Mesothelial cell of epicardium (in vitro differentiated cells): ENCODE results near the gene TOLLIP. TPM values are rescaled to one million over a fixed set of nuclear protein-coding genes. Genes with fewer than 3 reads are reported as not detected.

Experiments
- DNase-seq, 2 experiments: peaks; one replicate each; pipeline ENCODE4 v3.0.0; 2021; ENCODE audit warnings: low spot score in 2 of 2; ENCODE audit not compliant: unreplicated experiment in 2 of 2
- H3K27ac Mint-ChIP-seq: 2 replicates; pipeline ENCODE4 v1.8.0; 2021; ENCODE audit warnings: mixed read lengths
- H3K27me3 Mint-ChIP-seq: 2 replicates; pipeline ENCODE4 v1.8.0; 2021; ENCODE audit warnings: low read depth, mixed read lengths
- H3K36me3 Mint-ChIP-seq: 2 replicates; pipeline ENCODE4 v1.8.0; 2021; ENCODE audit warnings: mixed read lengths
- H3K4me1 Mint-ChIP-seq: 2 replicates; pipeline ENCODE4 v1.8.0; 2021; ENCODE audit warnings: mixed read lengths
- H3K4me3 Mint-ChIP-seq: 2 replicates; pipeline ENCODE4 v1.8.0; 2021; ENCODE audit warnings: mild to moderate bottlenecking, moderate library complexity, mixed read lengths
- H3K9me3 Mint-ChIP-seq: 2 replicates; pipeline ENCODE4 v1.8.0; 2021; ENCODE audit warnings: mixed read lengths
- total RNA-seq: library from RNA; stranded (reverse); gene quantifications from 3 replicates; pipeline ENCODE4 v1.2.1, GENCODE V29; 2021
- TF ChIP-seq, protein P1 (sequence below): fragments of 200-600 bp; sonication (generic); IDR thresholded peaks from one replicate; pipeline ENCODE4 v1.5.0; 2021; ENCODE audit warnings: antibody characterized with exemption; ENCODE audit not compliant: unreplicated experiment

Gene TOLLIP
- total RNA-seq, 1 donor from 2014 or later: 43.2 TPM

DNA sequence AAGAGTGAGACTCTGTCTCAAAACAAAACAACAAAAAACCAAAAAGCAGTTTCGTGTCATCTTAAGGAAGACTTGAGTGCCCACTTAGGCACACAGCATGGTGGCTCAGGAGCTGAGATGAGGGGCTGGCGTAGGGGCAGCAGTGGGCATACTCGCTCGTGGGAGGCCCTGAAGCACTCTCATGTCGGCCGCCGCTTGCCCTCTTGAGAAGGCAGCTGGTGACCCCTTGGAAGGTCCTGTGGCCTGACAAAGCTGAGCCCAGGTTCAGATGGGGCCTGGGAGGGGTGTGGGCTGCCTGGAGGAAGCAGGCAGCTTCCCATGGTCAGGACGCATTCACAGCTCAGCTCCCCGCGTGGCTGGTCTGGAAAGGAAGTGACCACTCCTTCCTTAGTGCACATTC lies 71.6 kb downstream of the TOLLIP start:
- TF ChIP-seq, protein P1, sequence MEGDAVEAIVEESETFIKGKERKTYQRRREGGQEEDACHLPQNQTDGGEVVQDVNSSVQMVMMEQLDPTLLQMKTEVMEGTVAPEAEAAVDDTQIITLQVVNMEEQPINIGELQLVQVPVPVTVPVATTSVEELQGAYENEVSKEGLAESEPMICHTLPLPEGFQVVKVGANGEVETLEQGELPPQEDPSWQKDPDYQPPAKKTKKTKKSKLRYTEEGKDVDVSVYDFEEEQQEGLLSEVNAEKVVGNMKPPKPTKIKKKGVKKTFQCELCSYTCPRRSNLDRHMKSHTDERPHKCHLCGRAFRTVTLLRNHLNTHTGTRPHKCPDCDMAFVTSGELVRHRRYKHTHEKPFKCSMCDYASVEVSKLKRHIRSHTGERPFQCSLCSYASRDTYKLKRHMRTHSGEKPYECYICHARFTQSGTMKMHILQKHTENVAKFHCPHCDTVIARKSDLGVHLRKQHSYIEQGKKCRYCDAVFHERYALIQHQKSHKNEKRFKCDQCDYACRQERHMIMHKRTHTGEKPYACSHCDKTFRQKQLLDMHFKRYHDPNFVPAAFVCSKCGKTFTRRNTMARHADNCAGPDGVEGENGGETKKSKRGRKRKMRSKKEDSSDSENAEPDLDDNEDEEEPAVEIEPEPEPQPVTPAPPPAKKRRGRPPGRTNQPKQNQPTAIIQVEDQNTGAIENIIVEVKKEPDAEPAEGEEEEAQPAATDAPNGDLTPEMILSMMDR: no peak
- DNase-seq: no peak
- Mint-ChIP-seq H3K4me3 (no peak overlapping the region), H3K9me3 (peaks cover 11% of the 10 kb centered on the region), H3K36me3 (no peaks in the 10 kb centered on the region), H3K27ac (no peak overlapping the region), H3K4me1 (no peaks in the 10 kb centered on the region), H3K27me3 (no peaks in the 10 kb centered on the region)

DNA sequence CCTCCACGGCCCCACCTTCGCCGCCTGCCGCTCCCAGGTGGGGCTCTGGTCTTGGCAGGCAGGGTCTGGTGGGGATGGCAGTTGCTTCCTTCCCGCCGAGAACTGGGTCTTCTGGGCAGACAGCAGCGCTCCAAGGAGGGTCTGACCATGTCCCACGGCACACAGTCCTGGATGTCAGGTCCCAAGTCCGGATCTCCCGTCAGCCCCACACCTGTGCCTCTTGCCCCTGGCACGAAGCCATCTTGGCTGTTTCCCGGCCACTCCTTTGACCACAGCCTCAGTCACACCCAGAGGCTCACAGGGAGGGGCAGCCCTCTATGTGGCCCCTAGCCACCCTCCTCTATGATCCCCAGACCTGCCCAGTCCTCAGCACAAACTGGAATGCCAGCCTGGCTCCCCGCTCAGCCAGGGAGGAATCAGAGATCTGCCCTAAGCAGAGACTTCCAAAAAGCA lies 72.3 kb downstream of the TOLLIP start:
- no peak for DNase-seq
- no peak overlapping the region for H3K27ac Mint-ChIP-seq

DNA sequence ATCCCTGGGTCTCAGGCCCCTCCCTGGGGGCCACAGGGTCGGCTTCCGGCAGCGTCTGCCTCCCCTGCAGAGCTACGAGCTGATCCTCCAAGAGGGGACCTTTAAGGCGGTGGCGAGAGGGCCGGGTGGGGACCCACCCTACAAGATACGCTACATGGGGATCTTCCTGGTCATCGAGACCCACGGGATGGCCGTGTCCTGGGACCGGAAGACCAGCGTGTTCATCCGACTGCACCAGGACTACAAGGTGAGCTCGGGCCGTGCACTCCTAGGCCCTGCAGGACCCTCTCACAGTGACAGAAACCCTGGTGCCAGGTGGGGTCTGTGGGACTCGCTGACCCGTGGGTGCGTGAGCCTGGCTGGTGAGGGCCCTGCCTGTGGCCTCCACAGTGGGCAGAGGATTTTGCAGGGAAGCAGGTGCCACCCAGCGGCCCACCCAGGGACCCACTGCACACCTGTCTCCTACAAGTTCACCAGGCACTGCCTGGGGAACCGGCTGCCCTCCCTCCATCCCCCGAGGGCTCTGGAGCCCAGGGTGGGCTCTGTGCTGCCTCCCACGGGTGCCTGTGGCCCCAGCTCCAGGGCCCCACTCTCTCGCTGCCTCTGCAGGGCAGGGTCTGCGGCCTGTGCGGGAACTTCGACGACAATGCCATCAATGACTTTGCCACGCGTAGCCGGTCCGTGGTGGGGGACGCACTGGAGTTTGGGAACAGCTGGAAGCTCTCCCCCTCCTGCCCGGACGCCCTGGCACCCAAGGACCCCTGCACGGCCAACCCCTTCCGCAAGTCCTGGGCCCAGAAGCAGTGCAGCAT lies 72.9 kb downstream of the TOLLIP start:
- DNase-seq: no peak
- Mint-ChIP-seq H3K27me3 (no peaks in the 10 kb centered on the region), H3K36me3 (no peaks in the 10 kb centered on the region), H3K9me3 (no peaks in the 10 kb centered on the region), H3K4me1 (no peaks in the 10 kb centered on the region), H3K27ac (no peak overlapping the region), H3K4me3 (no peak overlapping the region)
- TF ChIP-seq, protein P1: no peak

More for the DNA sequence above, 72.3 kb downstream of the TOLLIP start:
- Mint-ChIP-seq H3K9me3 (peaks cover 5% of the 10 kb centered on the region), H3K4me1 (no peaks in the 10 kb centered on the region), H3K4me3 (no peak overlapping the region), H3K27me3 (no peaks in the 10 kb centered on the region), H3K36me3 (no peaks in the 10 kb centered on the region)
- TF ChIP-seq, protein P1: no peak

DNA sequence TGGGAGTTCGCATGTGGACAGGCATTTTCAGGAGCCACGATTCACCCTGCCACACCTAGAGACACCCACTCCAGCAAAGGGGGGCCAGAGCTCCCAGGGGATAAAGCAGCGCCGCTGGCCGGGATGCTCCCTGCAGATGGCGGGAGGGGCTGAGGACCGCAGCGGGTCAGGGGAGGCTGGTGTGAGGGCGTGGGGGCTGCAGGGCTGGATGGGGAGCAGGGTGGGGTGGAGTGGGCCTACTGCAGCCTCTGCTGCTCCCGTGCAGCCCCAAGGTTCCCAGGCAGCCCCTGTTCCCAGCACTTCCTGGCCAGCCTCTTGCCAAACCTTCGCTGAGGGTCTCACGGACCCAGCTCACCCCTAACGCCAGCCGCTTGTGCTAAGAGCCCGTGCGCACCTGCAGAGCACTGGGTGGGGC lies 73.5 kb downstream of the TOLLIP start:
- TF ChIP-seq, protein P1: no peak
- no peaks in the 10 kb centered on the region for H3K9me3 Mint-ChIP-seq
- no peaks in the 10 kb centered on the region for H3K27me3 Mint-ChIP-seq
- no peak overlapping the region for H3K27ac Mint-ChIP-seq
- H3K36me3 Mint-ChIP-seq: no peaks in the 10 kb centered on the region
- H3K4me3 Mint-ChIP-seq: no peak overlapping the region
- no peaks in the 10 kb centered on the region for H3K4me1 Mint-ChIP-seq
- DNase-seq: no peak

DNA sequence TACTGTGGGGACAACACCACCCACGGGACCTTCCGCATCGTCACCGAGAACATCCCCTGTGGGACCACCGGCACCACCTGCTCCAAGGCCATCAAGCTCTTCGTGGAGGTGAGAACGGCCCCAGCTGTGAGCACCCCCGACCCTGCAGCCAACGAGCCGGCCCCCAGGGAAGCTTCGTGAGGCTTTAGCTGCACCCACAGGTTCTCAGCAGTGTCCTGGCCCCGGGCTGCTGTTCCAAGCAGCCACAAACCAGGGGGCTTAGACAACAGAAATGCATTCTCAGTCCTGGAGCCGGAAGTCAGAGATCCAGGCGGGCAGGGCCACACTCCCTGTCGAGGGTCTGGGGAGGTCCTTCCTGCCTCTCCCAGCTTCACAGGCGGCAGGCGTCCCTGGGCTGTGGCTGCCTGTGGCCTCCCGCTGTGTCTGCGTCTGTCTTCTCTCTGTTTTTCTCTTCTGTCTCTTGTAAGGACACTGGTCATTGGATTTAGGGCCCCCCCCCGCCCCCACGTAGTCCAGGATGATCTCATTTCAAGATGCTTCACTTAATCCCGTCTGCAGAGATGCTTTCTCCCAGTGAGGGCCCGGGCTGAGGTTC lies 74.0 kb downstream of the TOLLIP start:
- H3K27me3 Mint-ChIP-seq: peaks cover under 1% of the 10 kb centered on the region
- no peak overlapping the region for H3K4me3 Mint-ChIP-seq
- DNase-seq: no peak
- no peaks in the 10 kb centered on the region for H3K36me3 Mint-ChIP-seq
- no peak overlapping the region for H3K27ac Mint-ChIP-seq
- H3K9me3 Mint-ChIP-seq: no peaks in the 10 kb centered on the region
- TF ChIP-seq, protein P1: no peak
- no peaks in the 10 kb centered on the region for H3K4me1 Mint-ChIP-seq
